HG03135 (cell line): ENCODE data around the gene ZBTB48.
"Not testable (repeated sequence)": the region's sequence is repeated elsewhere in the genome, so short reads cannot be mapped to it uniquely, and the experiment has no call there.

Experiments used
- ATAC-seq: cut with Tn5 transposase; IDR thresholded peaks from one replicate; pipeline ENCODE4 v1.9.1; 2021; ENCODE audit warnings: mild to moderate bottlenecking, moderate library complexity; ENCODE audit not compliant: unreplicated experiment

The ZBTB48 gene

GRCh38 chr1:6579374-6580118 is at the start of gene ZBTB48:
Gene ZBTB48 (plus strand): TSS chr1:6579994. CDS start chr1:6580610, 616 bp downstream.
- peak; percentile 94 for ATAC-seq

- ATAC-seq, result no peak
Observed at GRCh38 chr1:6530504-6531160, 49.2 kb upstream of the ZBTB48 start.

GRCh38 chr1:6531996-6532395 is 47.8 kb upstream of the ZBTB48 start:
- ATAC-seq, result no peak

- no peak for ATAC-seq
Observed at GRCh38 chr1:6534248-6534822, 45.5 kb upstream of the ZBTB48 start.

GRCh38 chr1:6535214-6535613 is 44.6 kb upstream of the ZBTB48 start:
- ATAC-seq, result no peak

GRCh38 chr1:6536291-6536690 is 43.5 kb upstream of the ZBTB48 start:
- ATAC-seq, result no peak

- ATAC-seq, result no peak
Observed at GRCh38 chr1:6538956-6539355, 40.8 kb upstream of the ZBTB48 start.

- ATAC-seq, result no peak
Observed at GRCh38 chr1:6544831-6545230, 35.0 kb upstream of the ZBTB48 start.

- ATAC-seq, result no peak
Observed at GRCh38 chr1:6545276-6546112, 34.3 kb upstream of the ZBTB48 start.

- ATAC-seq, result no peak
Observed at GRCh38 chr1:6546326-6546725, 33.5 kb upstream of the ZBTB48 start.

- ATAC-seq, result no peak
Observed at GRCh38 chr1:6547301-6547700, 32.5 kb upstream of the ZBTB48 start.

- ATAC-seq, result peak; percentile 83
Observed at GRCh38 chr1:6554031-6554906, 25.5 kb upstream of the ZBTB48 start, which contains the start of gene NOL9. Gene NOL9 (minus strand): TSS chr1:6554513. CDS start chr1:6554502, 11 bp downstream.

- ATAC-seq, result no peak
Observed at GRCh38 chr1:6554907-6555778, 24.7 kb upstream of the ZBTB48 start, which contains the start of gene TAS1R1. Gene TAS1R1 (plus strand): TSS chr1:6555307. CDS start chr1:6555374, 67 bp downstream.

GRCh38 chr1:6557597-6557996 is 22.2 kb upstream of the ZBTB48 start:
- ATAC-seq, result no peak

- not testable (repeated sequence) for ATAC-seq
Observed at GRCh38 chr1:6559161-6559560, 20.6 kb upstream of the ZBTB48 start.

- no peak for ATAC-seq
Observed at GRCh38 chr1:6560267-6560666, 19.5 kb upstream of the ZBTB48 start.

GRCh38 chr1:6569033-6569432 is 10.8 kb upstream of the ZBTB48 start:
- no peak for ATAC-seq

- no peak for ATAC-seq
Observed at GRCh38 chr1:6570100-6570499, 9.7 kb upstream of the ZBTB48 start.

- ATAC-seq, result no peak
Observed at GRCh38 chr1:6570987-6571386, 8.8 kb upstream of the ZBTB48 start.
